Measurements from ENCODE around the gene PHF24.

- TF ChIP-seq MAX (IDR thresholded peaks at IDR 0.05; ENCODE audit: low read depth) (no peak), REST (IDR thresholded peaks at IDR 0.05; ENCODE audit: low read depth, low read length) (no peak), TCF12 (IDR thresholded peaks at IDR 0.05) (no peak), POLR2AphosphoS5 (IDR thresholded peaks at IDR 0.05; ENCODE audit: low read depth, low read length) (no peak), CTCF (IDR thresholded peaks at IDR 0.05) (no peak), USF2 (IDR thresholded peaks at IDR 0.05; ENCODE audit: borderline replicate concordance, low read depth, low read length) (no peak), RCOR1 (IDR thresholded peaks at IDR 0.05; ENCODE audit: low read length) (no peak), EP300 (IDR thresholded peaks at IDR 0.05; ENCODE audit: borderline replicate concordance in 1 of 2, low read depth in 1 of 2, low read length in 1 of 2) (no peak), MXI1 (IDR thresholded peaks at IDR 0.05; ENCODE audit: low read depth, low read length) (no peak), ZBTB33 (IDR thresholded peaks at IDR 0.05; ENCODE audit: borderline replicate concordance, low read depth) (no peak), NFIC (IDR thresholded peaks at IDR 0.05; ENCODE audit: borderline replicate concordance) (no peak)
Measured at GRCh38 chr9:34995670-34996060, 37.6 kb downstream of the PHF24 start.

Measured in SK-N-SH (cell line).